GM19438 (cell line): ENCODE data around the gene KCNIP1.

Source experiments
- ATAC-seq: cut with Tn5 transposase; IDR thresholded peaks from one replicate; pipeline ENCODE4 v1.9.1; 2021; ENCODE audit warnings: low read depth; ENCODE audit not compliant: unreplicated experiment

Gene KCNIP1

DNA sequence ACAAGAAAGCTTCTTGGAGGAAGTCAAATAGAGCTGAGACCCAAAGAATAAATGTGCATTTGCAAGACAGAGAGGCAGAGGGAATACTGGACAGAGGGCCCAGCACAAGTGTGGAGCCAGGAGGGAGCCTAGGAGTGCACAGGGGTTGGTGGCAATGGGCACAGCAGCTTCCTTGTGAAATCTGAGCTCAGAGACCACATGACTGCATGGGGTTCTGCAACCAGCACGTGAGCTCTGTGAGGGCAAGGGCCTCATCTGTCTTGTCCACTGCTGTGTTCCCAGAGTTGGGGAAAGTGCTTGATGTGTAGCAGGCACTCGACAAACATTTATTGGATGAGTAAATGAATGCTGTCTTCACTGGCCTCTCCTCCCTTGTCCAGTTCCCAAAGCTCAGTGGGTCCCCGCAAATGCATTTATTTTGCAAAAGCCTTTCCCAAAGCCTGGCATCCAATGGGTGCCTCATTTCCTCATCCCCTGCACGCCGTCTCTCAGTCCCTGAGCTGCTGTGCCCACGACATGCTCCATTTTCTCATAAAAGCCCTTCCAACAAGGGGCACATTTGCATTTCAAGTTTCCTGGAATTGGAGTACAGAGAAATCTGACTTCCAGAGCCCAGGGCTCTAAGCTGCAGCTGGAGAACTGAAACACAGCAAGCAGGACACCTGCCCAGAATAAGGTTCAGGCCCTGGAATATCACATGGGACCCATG lies 58.5 kb downstream of the KCNIP1 start:
- ATAC-seq, result no peak

DNA sequence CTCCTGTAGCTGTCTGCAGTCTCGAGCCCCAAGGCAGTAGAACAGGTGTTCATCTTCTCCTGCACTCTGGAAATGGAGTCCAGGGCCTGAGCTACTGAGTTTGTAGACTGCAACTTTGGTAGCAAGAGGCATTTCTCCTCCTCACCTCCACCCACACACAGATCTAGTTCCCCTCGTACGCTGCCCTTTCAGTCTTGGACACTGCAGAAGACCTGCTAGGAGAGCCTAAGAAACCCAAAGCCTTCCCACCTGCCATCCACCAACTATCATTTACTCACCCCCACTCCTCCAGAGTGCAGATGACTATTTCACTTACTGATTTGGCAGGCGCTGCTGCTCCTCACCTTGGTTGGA lies 59.0 kb downstream of the KCNIP1 start:
- ATAC-seq, result no peak

DNA sequence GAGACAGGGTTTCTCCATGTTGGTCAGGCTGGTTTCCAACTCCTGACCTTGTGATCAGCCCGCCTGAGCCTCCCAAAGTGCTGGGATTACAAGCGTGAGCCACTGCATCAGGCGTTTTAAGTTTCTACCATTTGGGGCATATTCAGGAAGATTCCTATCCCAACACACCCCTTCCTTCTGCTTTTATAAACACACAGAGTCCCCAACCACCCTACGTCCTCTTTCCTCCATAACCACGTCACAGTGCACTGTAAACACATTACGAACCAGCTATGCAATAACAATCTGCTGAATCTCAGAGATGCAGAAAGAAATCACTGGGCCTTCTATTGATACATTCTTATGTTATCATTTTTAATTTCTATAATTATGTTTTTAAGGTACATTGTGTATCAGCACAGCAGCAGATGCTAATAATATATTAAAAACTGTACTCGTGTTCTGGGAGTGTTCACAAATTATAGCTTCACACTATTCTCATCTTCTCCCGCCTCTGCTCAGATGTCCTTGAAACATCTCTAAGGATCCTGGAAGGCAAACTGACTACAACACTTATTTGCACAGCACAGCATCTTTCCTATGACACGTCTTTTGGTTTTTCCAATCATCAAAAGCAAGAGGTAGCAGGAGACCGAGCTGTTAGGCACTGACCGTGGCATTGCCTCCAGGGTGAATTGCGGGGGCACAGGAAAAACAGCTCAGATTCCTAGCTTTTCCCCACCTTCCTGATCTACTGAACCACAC lies 60.2 kb downstream of the KCNIP1 start:
- no peak for ATAC-seq

GRCh38 chr5:170565072-170565471 lies 61.3 kb downstream of the KCNIP1 start:
- ATAC-seq, result no peak

DNA sequence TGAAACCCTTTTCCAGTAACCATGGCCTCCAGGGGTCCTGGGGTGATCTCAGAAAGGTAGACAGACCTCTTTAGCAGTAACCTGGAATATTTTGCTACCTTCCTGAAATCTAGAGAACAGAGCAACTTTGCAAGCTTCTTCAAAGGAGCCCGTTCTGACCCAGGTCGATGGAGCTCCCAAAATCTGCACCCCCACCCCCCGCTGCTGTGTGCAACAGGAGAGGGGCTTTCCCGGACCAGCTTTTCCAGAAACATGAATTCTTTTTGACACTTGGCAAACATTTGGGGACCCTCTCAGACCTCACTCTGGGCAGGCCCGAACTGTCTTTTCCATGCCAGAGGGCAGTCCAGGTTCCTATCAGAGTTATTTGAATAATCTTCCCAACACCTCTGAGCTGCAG lies 65.3 kb downstream of the KCNIP1 start:
- no peak for ATAC-seq

DNA sequence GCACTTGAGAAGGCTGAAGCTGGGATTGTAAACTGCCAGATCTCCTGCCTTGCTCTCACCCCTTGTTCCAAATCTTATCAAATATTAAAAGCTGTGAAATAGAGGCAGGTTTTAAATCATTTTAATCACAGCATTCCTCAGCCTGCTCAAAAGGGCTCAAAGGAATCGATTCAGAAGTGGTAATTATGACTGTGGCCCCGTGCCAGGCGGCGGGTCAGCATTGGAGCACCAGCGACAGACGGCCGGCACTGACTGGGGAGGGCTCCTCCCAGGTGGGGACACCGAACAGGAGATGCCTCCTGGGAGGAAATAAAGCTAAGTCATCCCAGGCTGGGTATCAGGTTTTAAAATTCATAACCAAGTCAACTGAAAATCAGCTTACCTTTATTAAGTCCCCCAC lies 66.7 kb downstream of the KCNIP1 start:
- no peak for ATAC-seq

- ATAC-seq, result no peak
These were observed 67.5 kb downstream of the KCNIP1 start for GRCh38 chr5:170571281-170571731.

DNA sequence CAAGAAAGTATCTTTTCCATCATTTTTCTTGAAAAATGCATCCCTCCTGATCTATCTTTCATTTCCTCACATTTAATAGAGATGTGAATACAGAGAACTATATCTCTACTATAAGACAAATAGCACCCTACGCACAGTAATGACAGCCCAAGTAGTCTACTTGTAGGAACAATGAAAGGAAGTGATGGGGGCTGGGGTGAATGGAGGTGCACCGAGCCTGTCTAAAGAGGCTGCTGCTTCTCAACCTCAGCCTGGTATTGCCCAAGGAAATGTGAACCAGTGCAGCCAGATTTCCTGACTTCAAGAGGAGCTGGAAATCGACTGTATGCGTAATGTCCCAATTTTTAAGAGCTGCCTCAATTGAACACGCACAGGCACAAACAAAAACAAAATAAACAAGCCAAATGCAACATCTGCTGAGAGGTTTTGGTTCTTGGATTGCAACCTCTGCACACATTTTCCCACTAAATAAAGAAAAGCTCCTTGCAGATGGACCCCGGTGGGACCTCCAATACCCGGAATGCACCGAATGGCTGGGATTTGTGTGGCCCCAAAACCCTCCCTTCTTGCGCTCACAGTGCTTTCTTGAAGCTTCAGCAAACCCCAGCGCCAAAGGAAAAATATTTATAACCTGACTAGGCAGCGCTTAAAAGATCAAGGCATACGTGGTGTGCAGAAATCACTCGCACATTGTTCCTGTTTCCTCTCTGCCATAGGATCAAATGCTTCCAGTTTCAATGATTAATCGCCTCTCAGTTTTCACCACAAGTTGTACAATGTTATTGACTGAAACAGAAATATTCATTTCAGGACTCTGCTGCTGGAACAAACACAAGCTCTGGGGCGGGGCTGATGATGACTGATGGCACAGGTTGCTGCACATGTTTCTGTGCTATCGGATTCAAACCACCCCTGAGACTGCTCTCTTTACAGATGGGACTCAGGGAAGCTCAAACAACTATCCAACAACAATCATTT lies 68.3 kb downstream of the KCNIP1 start:
- ATAC-seq, result peak; percentile 93

GRCh38 chr5:170573114-170573513 lies 69.3 kb downstream of the KCNIP1 start:
- no peak for ATAC-seq

GRCh38 chr5:170573660-170574059 lies 69.8 kb downstream of the KCNIP1 start:
- ATAC-seq, result no peak

DNA sequence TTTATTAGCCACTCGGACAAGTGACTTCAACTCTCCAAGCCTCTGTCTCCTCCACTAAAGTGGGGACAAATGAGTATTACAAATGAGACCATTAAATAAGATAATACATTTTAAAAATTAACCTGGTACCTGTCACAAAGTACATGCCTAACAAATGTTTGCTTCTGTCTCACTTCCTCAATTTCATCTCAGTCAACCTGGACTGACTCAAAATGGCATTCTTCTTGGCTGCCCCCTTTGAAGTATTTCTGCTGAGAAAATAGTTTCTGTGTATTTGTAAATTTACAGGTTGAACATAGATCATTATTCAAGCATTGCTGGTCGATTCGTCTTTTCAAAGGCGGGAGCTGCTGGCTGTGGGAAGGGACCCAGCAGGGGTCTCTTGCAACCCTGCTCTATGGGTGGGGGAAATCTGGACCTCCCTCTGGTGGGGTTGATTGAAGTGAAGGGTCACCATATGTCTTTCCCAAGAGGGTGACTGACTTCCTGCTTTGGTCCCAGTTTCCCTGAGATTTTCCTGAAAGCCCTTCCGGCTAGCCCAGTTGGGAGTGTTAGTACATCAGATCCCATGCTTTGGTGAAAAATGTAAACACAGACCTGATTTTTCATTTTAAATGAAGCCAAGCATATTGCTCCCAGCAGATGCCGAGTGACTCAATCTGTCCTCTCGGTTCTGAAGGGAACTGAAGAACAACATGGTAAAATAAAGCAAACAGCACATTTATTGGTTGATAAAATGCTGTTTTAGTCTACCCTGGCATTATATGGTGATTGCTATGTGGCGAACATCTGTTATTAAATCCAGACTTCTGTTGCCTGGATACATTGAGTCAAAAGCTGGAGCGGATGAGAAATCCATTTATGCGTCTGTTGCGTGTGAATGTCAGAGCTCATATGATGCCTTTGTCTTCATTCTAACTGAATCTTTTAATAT lies 73.0 kb downstream of the KCNIP1 start:
- ATAC-seq, result no peak

- no peak for ATAC-seq
These were observed 75.8 kb downstream of the KCNIP1 start for GRCh38 chr5:170579601-170580000.

DNA sequence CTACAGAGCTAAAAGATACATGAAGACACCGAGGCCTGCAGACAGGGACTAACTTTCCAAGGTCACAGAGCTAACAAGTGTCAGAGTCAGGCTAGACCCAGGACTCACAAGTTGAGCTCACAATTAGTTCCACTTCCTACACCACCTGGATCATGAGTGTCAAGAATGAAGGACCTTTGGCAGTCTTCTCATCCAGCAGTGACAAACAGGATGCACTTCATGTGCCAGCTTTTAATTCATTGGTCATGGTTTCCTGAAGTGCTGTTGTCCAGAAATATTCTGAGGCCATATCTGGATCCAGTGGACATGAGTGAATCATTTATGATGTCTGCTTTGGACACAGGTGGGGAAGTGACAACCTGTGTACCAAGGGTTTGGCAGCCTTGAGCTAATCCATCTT lies 77.4 kb downstream of the KCNIP1 start:
- no peak for ATAC-seq

DNA sequence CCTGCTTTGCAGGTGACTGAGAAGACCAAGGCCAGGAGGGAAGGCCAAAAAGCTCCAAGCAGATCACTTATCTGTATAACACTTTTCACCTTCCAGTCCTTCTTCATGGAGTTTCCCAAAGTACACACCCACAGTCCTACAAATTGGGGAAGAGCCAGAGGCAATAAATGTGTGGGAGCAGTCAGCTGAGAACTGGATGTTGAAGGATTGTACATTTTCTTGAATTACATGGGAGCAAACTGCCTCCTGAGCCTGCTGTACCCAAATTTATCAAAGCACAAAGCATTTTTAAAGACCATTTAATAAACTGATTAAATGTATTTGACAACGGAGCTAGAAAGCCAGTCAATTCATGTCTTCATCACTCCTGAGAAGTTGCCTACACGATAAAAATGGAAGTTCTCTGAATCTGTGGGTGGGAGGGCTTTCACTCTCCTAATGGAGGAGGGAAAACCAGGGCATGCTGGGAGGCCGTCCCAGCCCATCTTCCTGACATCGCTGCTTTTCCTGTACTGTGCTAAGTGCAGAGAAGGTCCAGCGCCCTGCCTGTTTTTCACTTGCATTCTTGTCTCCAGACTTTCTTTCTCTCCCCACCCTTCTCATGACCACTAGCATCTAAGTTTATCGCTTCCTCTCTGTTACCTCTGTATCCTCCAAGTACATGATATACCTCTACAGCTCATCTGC lies 79.0 kb downstream of the KCNIP1 start:
- ATAC-seq, result no peak

GRCh38 chr5:170584003-170584402 lies 80.2 kb downstream of the KCNIP1 start:
- ATAC-seq, result no peak

DNA sequence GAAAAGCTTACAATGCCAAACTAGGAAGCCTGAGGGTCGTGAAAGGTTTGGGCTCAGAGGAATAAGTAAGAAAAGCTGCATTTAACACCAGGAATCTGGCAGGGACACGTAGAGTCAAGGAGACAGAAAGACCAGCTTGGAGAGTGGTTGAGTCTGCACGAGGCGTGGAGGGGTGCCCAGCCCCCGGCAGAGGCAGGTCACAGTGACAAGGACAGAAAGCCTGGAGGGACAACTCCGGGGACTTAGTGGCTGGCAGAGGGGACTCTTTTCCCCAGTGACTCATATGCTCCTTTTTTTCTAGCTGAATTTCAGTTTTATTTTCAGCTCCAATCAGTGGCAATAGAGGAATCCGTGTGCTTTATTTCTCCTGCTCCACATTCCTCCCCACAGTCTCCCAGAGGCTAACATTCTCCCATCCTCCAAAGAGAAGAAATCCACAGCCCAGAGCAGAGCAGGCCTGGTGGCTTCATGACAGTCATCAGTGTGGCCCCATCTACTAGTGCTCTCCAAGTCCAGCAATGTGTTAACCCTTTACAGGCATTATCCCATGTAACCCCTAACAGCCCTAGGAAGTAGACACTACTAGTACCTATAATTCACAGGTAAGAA lies 80.7 kb downstream of the KCNIP1 start:
- ATAC-seq, result no peak

GRCh38 chr5:170585273-170585948 lies 81.6 kb downstream of the KCNIP1 start:
- no peak for ATAC-seq

GRCh38 chr5:170587808-170588207 lies 84.0 kb downstream of the KCNIP1 start:
- no peak for ATAC-seq
